ENCODE data around the gene TNC. TPM values are rescaled to one million over a fixed set of nuclear protein-coding genes. Genes with fewer than 3 reads are reported as not detected.

The TNC gene
- total and polyA plus RNA-seq, 12 donors, result 0.41 to 120 (median 5.7) TPM

GRCh38 chr9:115115117-115115880 is 2.7 kb downstream of the TNC start:
- Histone ChIP-seq H3K4me3 (peak overlapping the region in 1 of 10 donors; percentile 45), H3K27ac (no peak overlapping the region), H3K27me3 (peaks cover 0 to 74% (median 50%) of the 10 kb centered on the region in 7 donors), H3K9me3 (no peaks in the 10 kb centered on the region), H3K4me1 (peaks cover 0 to 21% (median 13%) of the 10 kb centered on the region in 9 donors), H3K36me3 (no peaks in the 10 kb centered on the region)
- ATAC-seq (no peak), DNase-seq (no peak)
- no peak for TF ChIP-seq CTCF (IDR thresholded peaks at IDR 0.05)
- 79 to 82% methylated on average over 2 of the region's 2 CpGs for WGBS, 2 donors
- intact Hi-C loops (cut with DNase I), result no loop called here

GRCh38 chr9:115114546-115114945 is 3.4 kb downstream of the TNC start:
- H3K9me3 ChIP-seq, result no peaks in the 10 kb centered on the region
- 67 to 84% methylated on average over 2 of the region's 2 CpGs for WGBS, 2 donors
- no peak for TF ChIP-seq CTCF (IDR thresholded peaks at IDR 0.05)
- no peaks in the 10 kb centered on the region for H3K36me3 ChIP-seq
- H3K4me1 ChIP-seq, result peaks cover 0 to 21% (median 13%) of the 10 kb centered on the region in 9 donors
- intact Hi-C loops (cut with DNase I), result no loop called here
- DNase-seq, result no peak
- peaks cover 0 to 66% (median 45%) of the 10 kb centered on the region in 7 donors for H3K27me3 ChIP-seq
- no peak overlapping the region for H3K27ac ChIP-seq
- H3K4me3 ChIP-seq, result no peak overlapping the region
- ATAC-seq, result no peak

GRCh38 chr9:115114084-115114483 is 3.9 kb downstream of the TNC start:
- no peak for TF ChIP-seq CTCF (IDR thresholded peaks at IDR 0.05)
- no peak overlapping the region for H3K27ac ChIP-seq
- ATAC-seq, result no peak
- intact Hi-C loops (cut with DNase I), result no loop called here
- no peaks in the 10 kb centered on the region for H3K9me3 ChIP-seq
- no peaks in the 10 kb centered on the region for H3K36me3 ChIP-seq
- peaks cover 0 to 62% (median 45%) of the 10 kb centered on the region in 7 donors for H3K27me3 ChIP-seq
- H3K4me3 ChIP-seq, result no peak overlapping the region
- DNase-seq, result no peak
- peaks cover 0 to 18% (median 12%) of the 10 kb centered on the region in 9 donors for H3K4me1 ChIP-seq
- WGBS, 2 donors, result 91% methylated on average over 4 of the region's 4 CpGs

- H3K36me3 ChIP-seq, result no peaks in the 10 kb centered on the region
- H3K4me3 ChIP-seq, result no peak overlapping the region
- intact Hi-C loops (cut with DNase I), result no loop called here
- no peak for ATAC-seq
- no peak overlapping the region for H3K27ac ChIP-seq
- peaks cover 0 to 40% (median 33%) of the 10 kb centered on the region in 7 donors for H3K27me3 ChIP-seq
- no peak for DNase-seq
- 68 to 70% methylated on average over 4 of the region's 4 CpGs for WGBS, 2 donors
- H3K9me3 ChIP-seq, result peaks cover 0 to 4% (median 0%) of the 10 kb centered on the region in 11 donors
- no peaks in the 10 kb centered on the region for H3K4me1 ChIP-seq
- no peak for TF ChIP-seq CTCF (IDR thresholded peaks at IDR 0.05)
Observed at GRCh38 chr9:115111874-115112273, 6.1 kb downstream of the TNC start.

Data from heart right ventricle (tissue), 16 donors.